IMR-90 (cell line): ENCODE data around the gene BBIP1. TPM values are rescaled to one million over a fixed set of nuclear protein-coding genes. Genes with fewer than 3 reads are reported as not detected.

Source experiments
- ATAC-seq: fragments of 200-7000 bp; cut with Tn5 transposase; 2 replicates; pipeline ENCODE4 v1.9.1; 2020; ENCODE audit warnings: low read depth, mild to moderate bottlenecking, moderate library complexity
- BruUV-seq: library from RNA; stranded (reverse); fragments of 400-500 nt; replicated peaks from 2 replicates; lab custom pipeline; 2021; lab: Mats Ljungman, UMichigan
- CTCF ChIA-PET: fragments of 300-600 bp; formaldehyde crosslinking; extraction: SDS; loops from one replicate; lab custom pipeline; 2021; ENCODE audit warnings: antibody characterized with exemption; lab: Yijun Ruan, JAX
- POLR2A ChIA-PET: fragments of 300-600 bp; sonication (Branson Sonifier 250); formaldehyde crosslinking; loops from one replicate; lab custom pipeline; 2022; ENCODE audit warnings: antibody characterized with exemption; ENCODE audit not compliant: unreplicated experiment; lab: Charles Lee
- DNase-seq: peaks from one replicate; pipeline ENCODE4 v3.0.0; 2013
- H2AFZ ChIP-seq: replicated peaks from 2 replicates; pipeline ENCODE3; 2013; ENCODE audit warnings: low read length, mild to moderate bottlenecking; ENCODE audit not compliant: poor library complexity
- H2AK5ac ChIP-seq: 2 replicates; pipeline ENCODE4 v1.6.1; 2013; ENCODE audit warnings: low read depth, low read length, inconsistent platforms
- H2AK9ac ChIP-seq: replicated peaks from 2 replicates; pipeline ENCODE3; 2013; ENCODE audit warnings: mild to moderate bottlenecking, low read depth, low read length, moderate library complexity; ENCODE audit not compliant: poor library complexity
- H2BK120ac ChIP-seq: 2 replicates; pipeline ENCODE4 v1.6.1; 2013; ENCODE audit warnings: low read depth, low read length, inconsistent platforms
- H2BK15ac ChIP-seq: 3 replicates; pipeline ENCODE4 v1.6.1; 2013; ENCODE audit warnings: low read depth, low read length, inconsistent platforms
- H2BK20ac ChIP-seq: 2 replicates; pipeline ENCODE4 v1.6.1; 2013; ENCODE audit warnings: low read depth, mild to moderate bottlenecking, inconsistent platforms, low read length, moderate library complexity
- H2BK5ac ChIP-seq: 2 replicates; pipeline ENCODE4 v1.6.1; 2013; ENCODE audit warnings: mild to moderate bottlenecking, low read depth, low read length, inconsistent platforms; ENCODE audit not compliant: poor library complexity, severe bottlenecking
- H3K14ac ChIP-seq: replicated peaks from 2 replicates; pipeline ENCODE4 v1.6.1; 2013; ENCODE audit warnings: low read depth, low read length, inconsistent platforms
- H3K18ac ChIP-seq: 2 replicates; pipeline ENCODE4 v1.6.1; 2013; ENCODE audit warnings: low read depth, low read length, control low read depth
- H3K23ac ChIP-seq: 2 replicates; pipeline ENCODE4 v1.6.1; 2013; ENCODE audit warnings: low read depth, low read length, inconsistent platforms
- H3K27ac ChIP-seq: 2 replicates; pipeline ENCODE4 v1.5.1; 2013; ENCODE audit warnings: mild to moderate bottlenecking, control low read depth, low read length; ENCODE audit not compliant: insufficient read depth
- H3K27me3 ChIP-seq: 2 replicates; pipeline ENCODE4 v1.6.1; 2013; ENCODE audit warnings: low read length; ENCODE audit not compliant: control insufficient read depth, insufficient read depth
- H3K36me3 ChIP-seq: 2 replicates; pipeline ENCODE4 v1.6.1; 2013; ENCODE audit warnings: low read length, mixed read lengths; ENCODE audit not compliant: control insufficient read depth, insufficient read depth
- H3K4ac ChIP-seq: 2 replicates; pipeline ENCODE4 v1.6.1; 2013; ENCODE audit warnings: low read depth, low read length, inconsistent platforms
- H3K4me1 ChIP-seq: 2 replicates; pipeline ENCODE4 v1.6.1; 2013; ENCODE audit warnings: low read length, mixed read lengths; ENCODE audit not compliant: control insufficient read depth, insufficient read depth
- H3K4me2 ChIP-seq: 2 replicates; pipeline ENCODE4 v1.6.1; 2013; ENCODE audit warnings: low read depth, mild to moderate bottlenecking, control low read depth, low read length, moderate library complexity
- H3K4me3 ChIP-seq: 2 replicates; pipeline ENCODE4 v1.5.1; 2013; ENCODE audit warnings: low read depth, mild to moderate bottlenecking, control low read depth, low read length, moderate library complexity; ENCODE audit not compliant: insufficient read depth
- H3K56ac ChIP-seq: 2 replicates; pipeline ENCODE4 v1.6.1; 2013; ENCODE audit warnings: low read length, inconsistent platforms; ENCODE audit not compliant: insufficient read depth; ENCODE audit errors: extremely low read depth
- H3K79me1 ChIP-seq, 2 experiments: 2 replicates each; pipeline ENCODE4 v1.6.1; 2013; ENCODE audit warnings: low read length in 2 of 2, inconsistent platforms in 1 of 2, low read depth in 1 of 2
- H3K9ac ChIP-seq: 2 replicates; pipeline ENCODE4 v1.6.1; 2013; ENCODE audit warnings: low read depth, low read length, control low read depth
- H3K9me1 ChIP-seq: 2 replicates; pipeline ENCODE4 v1.6.1; 2013; ENCODE audit warnings: low read length, inconsistent platforms; ENCODE audit not compliant: insufficient read depth
- H3K9me3 ChIP-seq: 2 replicates; pipeline ENCODE4 v1.6.1; 2013; ENCODE audit warnings: low read length; ENCODE audit not compliant: control insufficient read depth, insufficient read depth
- H4K20me1 ChIP-seq: 2 replicates; pipeline ENCODE4 v1.6.1; 2013; ENCODE audit warnings: low read length, inconsistent platforms; ENCODE audit not compliant: insufficient read depth
- H4K5ac ChIP-seq: 2 replicates; pipeline ENCODE4 v1.6.1; 2013; ENCODE audit warnings: mild to moderate bottlenecking, low read depth, low read length, control low read depth
- H4K8ac ChIP-seq, 2 experiments: 2 replicates each; pipeline ENCODE4 v1.6.1; 2013; ENCODE audit warnings: low read depth in 2 of 2, low read length in 2 of 2, control low read depth in 1 of 2, inconsistent platforms in 1 of 2
- H4K91ac ChIP-seq: 2 replicates; pipeline ENCODE4 v1.6.1; 2013; ENCODE audit warnings: low read depth, low read length, inconsistent platforms; ENCODE audit not compliant: insufficient read depth
- BHLHE40 ChIP-seq: fragments of 150-350 bp; IDR thresholded peaks from 2 replicates; pipeline ENCODE4 v1.6.1; 2016; ENCODE audit warnings: mild to moderate bottlenecking, low read depth, low read length
- CEBPB ChIP-seq: IDR thresholded peaks from 2 replicates; pipeline ENCODE4 v1.6.1; 2012; ENCODE audit warnings: low read depth, low read length, improper control_type of control experiment
- CHD1 ChIP-seq: IDR thresholded peaks from 2 replicates; pipeline ENCODE4 v1.6.1; 2012; ENCODE audit warnings: low read depth, low read length, improper control_type of control experiment
- FOS ChIP-seq: fragments of 150-350 bp; IDR thresholded peaks from 2 replicates; pipeline ENCODE4 v1.6.1; 2016; ENCODE audit warnings: low read depth, low read length
- MAFK ChIP-seq: IDR thresholded peaks from 2 replicates; pipeline ENCODE4 v1.6.1; 2012; ENCODE audit warnings: low read depth, low read length, improper control_type of control experiment
- MAZ ChIP-seq: IDR thresholded peaks from 2 replicates; pipeline ENCODE4 v1.6.1; 2012; ENCODE audit warnings: low read depth, mild to moderate bottlenecking, low read length, improper control_type of control experiment, moderate library complexity, borderline replicate concordance
- MXI1 ChIP-seq: IDR thresholded peaks from 2 replicates; pipeline ENCODE4 v1.6.1; 2012; ENCODE audit warnings: low read depth, mild to moderate bottlenecking, low read length, moderate library complexity, borderline replicate concordance
- NFE2L2 ChIP-seq: fragments of 150-350 bp; IDR thresholded peaks from 2 replicates; pipeline ENCODE4 v1.6.1; 2016; ENCODE audit warnings: low read depth, mild to moderate bottlenecking, low read length
- POLR2A ChIP-seq: IDR thresholded peaks from 2 replicates; pipeline ENCODE4 v1.6.1; 2012; ENCODE audit warnings: mild to moderate bottlenecking, low read depth, low read length
- RAD21 ChIP-seq: IDR thresholded peaks from 2 replicates; pipeline ENCODE4 v1.6.1; 2012; ENCODE audit warnings: low read length, improper control_type of control experiment
- RCOR1 ChIP-seq: IDR thresholded peaks from 2 replicates; pipeline ENCODE4 v1.6.1; 2012; ENCODE audit warnings: mild to moderate bottlenecking, low read length, improper control_type of control experiment; ENCODE audit not compliant: insufficient replicate concordance
- RFX5 ChIP-seq: IDR thresholded peaks from 2 replicates; pipeline ENCODE4 v1.8.0; 2012; ENCODE audit warnings: low read depth, mild to moderate bottlenecking, low read length, moderate library complexity
- SMC3 ChIP-seq: fragments of 150-350 bp; IDR thresholded peaks from 2 replicates; pipeline ENCODE4 v1.6.1; 2016; ENCODE audit warnings: low read depth, mild to moderate bottlenecking, antibody characterized with exemption, low read length, moderate library complexity
- WGBS, 2 experiments: methylation state at CpG; one replicate each; pipeline versions ENCODE4 v1.1.5 to v1.1.7; 2013; ENCODE audit warnings: missing lambda C conversion rate in 2 of 2; ENCODE audit not compliant: insufficient read length in 1 of 2; ENCODE audit errors: extremely low coverage in 2 of 2; 5-methylcytosine and 5-hydroxymethylcytosine counted together
- dilution Hi-C: fragments of 300-500 bp; cut with HindIII; formaldehyde crosslinking; loops from one replicate; pipeline ENCODE4 v1.14.3; 2018; ENCODE audit warnings: low sequenced_read_pairs; ENCODE audit not compliant: unreplicated experiment
- in situ Hi-C: fragments of 300-500 bp; cut with MboI; formaldehyde crosslinking; loops from 3 replicates; pipeline ENCODE4 v1.14.3; 2019; ENCODE audit warnings: low sequenced_read_pairs, inconsistent platforms, mixed read lengths
- intact Hi-C: fragments of 100-400 bp; cut with micrococcal nuclease; formaldehyde crosslinking; loops from 2 replicates; pipeline ENCODE4 v1.10.0; 2022
- polyA plus RNA-seq, 3 experiments: library from polyadenylated mRNA; depleted of rRNA; stranded (reverse); fragments of >200 nt; gene quantifications; 2 replicates each; pipeline ENCODE4 v1.2.3, GENCODE V29; 2012; ENCODE audit warnings: low replicate concordance in 1 of 3
- total RNA-seq: library from RNA; depleted of rRNA; stranded (reverse); fragments of >200 nt; gene quantifications from 2 replicates; pipeline ENCODE4 v1.2.3, GENCODE V29; 2012
- TF ChIP-seq, protein P1 (sequence below): conservative IDR thresholded peaks from 2 replicates; pipeline ENCODE4 v1.5.1; 2012; ENCODE audit warnings: mild to moderate bottlenecking, low read depth, low read length, improper control_type of control experiment
- TF ChIP-seq, protein P2 (sequence below): fragments of 150-350 bp; IDR thresholded peaks from 2 replicates; pipeline ENCODE4 v1.6.1; 2017; ENCODE audit warnings: mild to moderate bottlenecking, antibody characterized with exemption, low read length, low read depth
- TF ChIP-seq, protein P3 (sequence below): fragments of 150-350 bp; IDR thresholded peaks from 2 replicates; pipeline ENCODE4 v1.6.1; 2016; ENCODE audit warnings: low read depth, mild to moderate bottlenecking, low read length, moderate library complexity, borderline replicate concordance

Gene BBIP1
- total and polyA plus RNA-seq, 2 of the 4 experiments (the other 2 are of a cell fraction), result 17.4 to 19.9 TPM

DNA sequence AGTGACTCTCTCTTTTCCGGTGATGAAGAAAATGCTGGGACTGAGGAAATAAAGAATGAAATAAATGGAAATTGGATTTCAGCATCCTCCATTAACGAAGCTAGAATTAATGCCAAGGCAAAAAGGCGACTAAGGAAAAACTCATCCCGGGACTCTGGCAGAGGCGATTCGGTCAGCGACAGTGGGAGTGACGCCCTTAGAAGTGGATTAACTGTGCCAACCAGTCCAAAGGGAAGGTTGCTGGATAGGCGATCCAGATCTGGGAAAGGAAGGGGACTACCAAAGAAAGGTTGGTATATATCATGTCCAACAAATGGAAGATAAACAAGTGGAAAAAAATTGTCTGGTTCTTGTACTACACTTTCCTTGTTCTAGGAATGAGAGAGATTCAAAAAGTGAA is 37.7 kb downstream of the BBIP1 start:
- Histone ChIP-seq H3K4me2 (no peak overlapping the region), H3K4me3 (no peak overlapping the region), H2AK5ac (no peak overlapping the region), H3K56ac (no peak overlapping the region), H2AFZ (no peak overlapping the region), H3K14ac (no peak overlapping the region), H4K5ac (no peak overlapping the region), H2BK15ac (no peak overlapping the region), H2BK5ac (no peak overlapping the region), H3K23ac (no peak overlapping the region), H3K27ac (no peak overlapping the region), H3K4me1 (peaks cover 2% of the 10 kb centered on the region; the same call in 1 of the 2 replicates), H4K20me1 (no peaks in the 10 kb centered on the region; the same call in 1 of the 2 replicates), H4K8ac (no peak overlapping the region), H3K9me3 (no peaks in the 10 kb centered on the region), H3K79me1 (peaks cover 0 to 3% of the 10 kb centered on the region in 2 experiments; a peak in 2 of 4 replicates), H3K4ac (no peak overlapping the region), H2AK9ac (no peak overlapping the region), H3K36me3 (peaks cover 9% of the 10 kb centered on the region), H2BK20ac (no peak overlapping the region), H3K27me3 (no peaks in the 10 kb centered on the region), H3K9ac (no peak overlapping the region), H4K91ac (no peak overlapping the region), H3K9me1 (no peaks in the 10 kb centered on the region; the same call in 1 of the 2 replicates), H2BK120ac (no peak overlapping the region), H3K18ac (no peak overlapping the region)
- POLR2A ChIA-PET, result no interaction called here
- CTCF ChIA-PET, result no interaction called here
- intact Hi-C loops, result no loop called here
- BruUV-seq, result no TSS peak
- 97% methylated on average over 5 of the region's 9 CpGs; no CpG with 5 or more reads in 1 of the 2 experiments for WGBS, 2 experiments
- no peak for TF ChIP-seq RAD21
- TF ChIP-seq MXI1, result no peak
- TF ChIP-seq, protein P1, sequence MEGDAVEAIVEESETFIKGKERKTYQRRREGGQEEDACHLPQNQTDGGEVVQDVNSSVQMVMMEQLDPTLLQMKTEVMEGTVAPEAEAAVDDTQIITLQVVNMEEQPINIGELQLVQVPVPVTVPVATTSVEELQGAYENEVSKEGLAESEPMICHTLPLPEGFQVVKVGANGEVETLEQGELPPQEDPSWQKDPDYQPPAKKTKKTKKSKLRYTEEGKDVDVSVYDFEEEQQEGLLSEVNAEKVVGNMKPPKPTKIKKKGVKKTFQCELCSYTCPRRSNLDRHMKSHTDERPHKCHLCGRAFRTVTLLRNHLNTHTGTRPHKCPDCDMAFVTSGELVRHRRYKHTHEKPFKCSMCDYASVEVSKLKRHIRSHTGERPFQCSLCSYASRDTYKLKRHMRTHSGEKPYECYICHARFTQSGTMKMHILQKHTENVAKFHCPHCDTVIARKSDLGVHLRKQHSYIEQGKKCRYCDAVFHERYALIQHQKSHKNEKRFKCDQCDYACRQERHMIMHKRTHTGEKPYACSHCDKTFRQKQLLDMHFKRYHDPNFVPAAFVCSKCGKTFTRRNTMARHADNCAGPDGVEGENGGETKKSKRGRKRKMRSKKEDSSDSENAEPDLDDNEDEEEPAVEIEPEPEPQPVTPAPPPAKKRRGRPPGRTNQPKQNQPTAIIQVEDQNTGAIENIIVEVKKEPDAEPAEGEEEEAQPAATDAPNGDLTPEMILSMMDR, result no peak
- no peak for TF ChIP-seq MAZ
- TF ChIP-seq FOS, result no peak
- TF ChIP-seq RFX5, result no peak
- no peak for TF ChIP-seq CHD1
- TF ChIP-seq, protein P2, sequence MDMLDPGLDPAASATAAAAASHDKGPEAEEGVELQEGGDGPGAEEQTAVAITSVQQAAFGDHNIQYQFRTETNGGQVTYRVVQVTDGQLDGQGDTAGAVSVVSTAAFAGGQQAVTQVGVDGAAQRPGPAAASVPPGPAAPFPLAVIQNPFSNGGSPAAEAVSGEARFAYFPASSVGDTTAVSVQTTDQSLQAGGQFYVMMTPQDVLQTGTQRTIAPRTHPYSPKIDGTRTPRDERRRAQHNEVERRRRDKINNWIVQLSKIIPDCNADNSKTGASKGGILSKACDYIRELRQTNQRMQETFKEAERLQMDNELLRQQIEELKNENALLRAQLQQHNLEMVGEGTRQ, result no peak
- TF ChIP-seq, protein P3, sequence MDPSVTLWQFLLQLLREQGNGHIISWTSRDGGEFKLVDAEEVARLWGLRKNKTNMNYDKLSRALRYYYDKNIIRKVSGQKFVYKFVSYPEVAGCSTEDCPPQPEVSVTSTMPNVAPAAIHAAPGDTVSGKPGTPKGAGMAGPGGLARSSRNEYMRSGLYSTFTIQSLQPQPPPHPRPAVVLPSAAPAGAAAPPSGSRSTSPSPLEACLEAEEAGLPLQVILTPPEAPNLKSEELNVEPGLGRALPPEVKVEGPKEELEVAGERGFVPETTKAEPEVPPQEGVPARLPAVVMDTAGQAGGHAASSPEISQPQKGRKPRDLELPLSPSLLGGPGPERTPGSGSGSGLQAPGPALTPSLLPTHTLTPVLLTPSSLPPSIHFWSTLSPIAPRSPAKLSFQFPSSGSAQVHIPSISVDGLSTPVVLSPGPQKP, result no peak
- TF ChIP-seq MAFK, result no peak
- no peak for TF ChIP-seq POLR2A
- TF ChIP-seq NFE2L2, result no peak
- TF ChIP-seq CEBPB, result no peak
- TF ChIP-seq SMC3, result no peak
- no peak for TF ChIP-seq BHLHE40
- TF ChIP-seq RCOR1, result no peak
- dilution Hi-C loops, result no loop called here
- DNase-seq (no peak), ATAC-seq (no peak)
- in situ Hi-C loops, result loop anchor here (10.0 kb wide), 1 partner anchor 576 kb away; the partner anchor contains the start of gene SMNDC1
